Daoy (cell line): Measurements from ENCODE around the gene KLK5. TPM values are rescaled to one million over a fixed set of nuclear protein-coding genes. Genes with fewer than 3 reads are reported as not detected.

Source experiments
- total RNA-seq: library from RNA; depleted of rRNA; stranded (reverse); fragments of >200 nt; shearing (Covaris generic); gene quantifications from 2 replicates; pipeline ENCODE4 v1.2.3, GENCODE V29; 2014; rRNA removed

The KLK5 gene
- total RNA-seq, 1 experiment from 2014 or later: not detected

Other genes with a start within 250 kb of the KLK5 start
- gene SHANK1, start 233.2 kb downstream of the KLK5 start, total RNA-seq: 0.17 and 2.4 TPM in 2 replicates
- gene CLEC11A, start 229.7 kb downstream of the KLK5 start, total RNA-seq: 47.6 and 56.9 TPM in 2 replicates
- not detected in 2 replicates for gene GPR32, start 182.6 kb downstream of the KLK5 start, total RNA-seq
- gene ACP4, start 162.6 kb downstream of the KLK5 start, total RNA-seq: not detected in 2 replicates
- not detected in 2 replicates for gene KLK1, start 129.3 kb downstream of the KLK5 start, total RNA-seq
- 1.0 TPM in 1 of 2 replicates, not detected in the other for gene KLK15, start 119.5 kb downstream of the KLK5 start, total RNA-seq
- not detected in 2 replicates for gene KLK3, start 98.1 kb downstream of the KLK5 start, total RNA-seq
- 0.06 and 0.48 TPM in 2 replicates for gene KLK2, start 79.6 kb downstream of the KLK5 start, total RNA-seq
- not detected in 2 replicates for gene KLK4, start 41.6 kb downstream of the KLK5 start, total RNA-seq
- not detected in 2 replicates for gene KLK6, start 16.6 kb upstream of the KLK5 start, total RNA-seq
- gene KLK7, start 30.9 kb upstream of the KLK5 start, total RNA-seq: not detected in 2 replicates
- not detected in 2 replicates for gene KLK8, start 48.6 kb upstream of the KLK5 start, total RNA-seq
- 0.63 TPM in 1 of 2 replicates, not detected in the other for gene KLK10, start 66.7 kb upstream of the KLK5 start, total RNA-seq
- gene KLK11, start 73.6 kb upstream of the KLK5 start, total RNA-seq: not detected in 2 replicates
- gene KLK12, start 82.0 kb upstream of the KLK5 start, total RNA-seq: not detected in 2 replicates
- not detected in 2 replicates for gene KLK13, start 112.1 kb upstream of the KLK5 start, total RNA-seq
- not detected in 2 replicates for gene KLK14, start 129.8 kb upstream of the KLK5 start, total RNA-seq
- 19.5 and 32.4 TPM in 2 replicates for gene CTU1, start 155.4 kb upstream of the KLK5 start, total RNA-seq
- gene SIGLEC9, start 171.9 kb upstream of the KLK5 start, total RNA-seq: not detected in 2 replicates
- not detected in 2 replicates for gene SIGLEC7, start 189.3 kb upstream of the KLK5 start, total RNA-seq